GM21825 (cell line): ENCODE results near the gene KLF16.

Source experiments
- ATAC-seq: cut with Tn5 transposase; IDR thresholded peaks from one replicate; pipeline ENCODE4 v1.9.1; 2021; ENCODE audit warnings: mild to moderate bottlenecking, moderate library complexity; ENCODE audit not compliant: unreplicated experiment

Gene KLF16

DNA sequence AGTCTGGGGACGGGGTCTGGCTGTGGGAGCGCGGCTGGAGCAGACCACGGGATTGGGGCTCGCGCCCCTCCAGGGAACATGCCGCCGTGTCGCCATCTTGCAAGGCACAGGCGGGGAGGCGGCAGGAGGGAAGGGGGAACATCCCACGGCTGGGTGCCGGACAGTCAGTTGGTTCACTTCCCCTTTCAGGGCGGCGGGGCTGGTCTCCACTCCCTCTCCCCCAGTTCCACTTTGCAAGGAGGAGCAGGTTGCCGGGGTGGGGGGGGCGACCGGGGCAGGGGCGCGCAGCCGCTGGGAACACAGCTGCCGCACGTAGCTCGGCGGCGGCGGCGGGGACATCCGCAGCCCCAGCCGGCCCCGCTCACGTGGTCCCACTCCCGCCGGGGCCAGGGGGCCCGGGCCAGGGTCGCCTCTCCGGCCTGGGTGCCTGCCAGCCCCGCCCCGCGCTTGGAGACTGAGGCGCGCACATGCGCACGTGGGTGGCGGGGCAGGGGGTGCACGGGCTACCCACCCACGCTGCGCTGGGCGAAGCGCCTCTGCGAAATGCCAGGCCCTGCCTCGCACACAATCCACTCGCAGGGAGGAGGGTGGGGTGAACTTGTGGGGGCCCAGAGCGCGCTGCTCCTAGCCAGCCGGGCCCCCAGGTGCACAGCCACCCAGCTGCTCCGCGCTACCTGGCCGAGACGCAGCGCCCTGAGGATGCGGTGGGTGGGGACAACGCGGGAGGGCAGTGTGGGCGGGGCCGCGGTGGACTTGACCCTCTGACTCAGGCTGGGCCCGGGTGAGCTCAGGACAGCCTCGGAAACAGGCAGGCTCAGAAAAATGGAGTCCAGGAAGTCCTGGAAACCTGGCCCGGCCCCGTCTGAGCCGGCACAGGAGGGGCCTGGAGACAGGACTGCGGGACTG lies 6.4 kb downstream of the KLF16 start:
- no peak for ATAC-seq

DNA sequence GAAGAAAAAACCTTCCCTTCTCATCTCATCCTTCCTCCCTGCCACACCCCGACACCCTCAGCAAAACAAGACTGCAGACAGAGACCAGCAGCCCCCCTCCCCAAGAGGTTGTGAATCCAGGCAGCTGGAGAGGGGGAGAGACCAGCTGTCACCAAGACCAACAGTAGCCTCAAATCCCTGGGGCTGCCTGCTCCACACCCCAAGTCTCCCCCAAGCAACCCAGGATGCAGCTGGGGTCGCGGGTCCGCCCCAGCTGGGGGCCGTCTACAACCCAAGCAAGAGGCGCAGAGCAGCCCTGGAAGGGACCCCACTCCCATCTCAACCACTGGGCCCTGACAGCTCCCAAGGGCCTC lies 7.1 kb downstream of the KLF16 start:
- no peak for ATAC-seq

DNA sequence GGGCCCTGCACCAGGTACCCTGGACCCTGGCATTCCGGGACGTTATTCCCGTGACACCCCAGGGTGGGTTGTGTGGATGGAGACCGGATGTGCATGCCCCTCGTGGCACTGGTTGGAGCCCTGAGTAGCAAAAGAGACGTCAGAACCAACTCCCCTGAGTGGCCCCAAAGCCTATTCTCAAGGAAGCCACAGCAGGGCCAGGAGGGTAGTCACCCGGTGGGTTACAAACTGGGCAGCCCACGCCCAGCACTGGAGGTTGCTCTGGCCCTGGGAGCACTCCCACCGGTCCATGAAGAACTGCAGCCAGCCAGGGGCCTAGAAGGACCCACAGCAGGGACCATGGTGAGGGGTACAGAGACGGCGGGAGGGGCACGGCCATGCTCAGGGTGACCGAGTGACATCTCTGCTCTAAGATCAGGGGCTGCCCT lies 7.5 kb downstream of the KLF16 start:
- peak; percentile 1 for ATAC-seq

DNA sequence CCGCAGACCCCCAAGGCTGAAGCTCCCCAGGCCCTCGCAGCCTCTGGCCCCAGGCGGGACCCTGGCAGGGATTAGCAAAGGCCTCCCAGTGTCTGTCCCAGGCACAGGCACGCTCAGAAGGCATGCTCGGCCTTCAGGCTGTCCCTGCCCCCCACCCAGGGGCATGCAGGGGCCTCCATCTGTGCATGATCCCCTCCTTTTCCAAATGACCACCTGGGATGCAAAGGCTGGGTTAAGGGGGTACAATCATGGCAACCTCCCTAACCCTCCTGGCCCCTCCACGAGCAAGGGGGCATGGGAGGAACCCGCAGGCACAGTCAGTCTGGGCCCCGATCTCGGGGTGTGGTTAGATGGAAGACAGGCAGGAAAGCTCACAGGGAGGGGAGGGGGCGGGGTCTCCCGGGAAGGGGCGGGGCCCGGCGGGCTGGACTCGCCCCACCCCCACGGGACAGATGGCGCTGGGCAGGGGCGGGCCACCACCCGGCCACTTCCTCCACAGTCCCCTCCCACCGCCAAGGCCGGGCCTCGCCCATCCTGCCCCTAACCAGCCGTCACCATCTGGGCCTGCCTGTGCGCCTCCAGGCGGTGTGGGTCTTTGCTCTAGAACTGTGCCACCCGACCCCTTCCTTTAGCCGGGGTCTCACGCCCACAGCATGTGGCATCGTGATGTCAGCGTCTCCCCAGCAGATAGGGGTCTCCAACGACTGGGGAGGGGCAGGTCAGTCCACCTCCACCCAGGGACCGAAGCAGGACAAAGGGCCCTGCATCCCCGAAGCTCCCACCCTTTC lies 8.1 kb downstream of the KLF16 start:
- ATAC-seq, result peak; percentile 41

DNA sequence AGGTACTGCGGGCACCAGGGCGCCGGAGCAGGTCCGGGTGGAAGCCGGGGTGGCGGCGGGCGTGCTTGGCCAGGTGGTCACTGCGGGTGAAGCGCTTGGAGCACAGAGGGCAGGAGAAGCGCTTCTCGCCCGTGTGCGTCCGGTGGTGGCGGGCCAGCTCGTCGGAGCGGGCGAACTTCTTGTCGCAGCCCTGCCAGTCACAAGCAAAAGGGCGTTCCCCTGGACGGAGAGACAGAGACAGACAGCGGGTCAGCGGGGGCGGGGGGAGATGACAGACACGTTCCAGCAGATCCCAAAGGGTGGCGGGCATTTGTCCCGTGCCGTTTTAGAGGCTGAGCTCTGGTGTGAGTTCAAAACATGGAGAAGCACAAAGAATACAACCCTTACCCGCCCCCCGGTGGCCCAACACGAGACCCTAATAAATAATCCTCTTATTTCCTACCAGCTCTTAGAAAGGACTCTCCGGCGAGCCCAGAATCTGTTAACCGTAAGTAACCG lies 8.8 kb downstream of the KLF16 start:
- no peak for ATAC-seq

DNA sequence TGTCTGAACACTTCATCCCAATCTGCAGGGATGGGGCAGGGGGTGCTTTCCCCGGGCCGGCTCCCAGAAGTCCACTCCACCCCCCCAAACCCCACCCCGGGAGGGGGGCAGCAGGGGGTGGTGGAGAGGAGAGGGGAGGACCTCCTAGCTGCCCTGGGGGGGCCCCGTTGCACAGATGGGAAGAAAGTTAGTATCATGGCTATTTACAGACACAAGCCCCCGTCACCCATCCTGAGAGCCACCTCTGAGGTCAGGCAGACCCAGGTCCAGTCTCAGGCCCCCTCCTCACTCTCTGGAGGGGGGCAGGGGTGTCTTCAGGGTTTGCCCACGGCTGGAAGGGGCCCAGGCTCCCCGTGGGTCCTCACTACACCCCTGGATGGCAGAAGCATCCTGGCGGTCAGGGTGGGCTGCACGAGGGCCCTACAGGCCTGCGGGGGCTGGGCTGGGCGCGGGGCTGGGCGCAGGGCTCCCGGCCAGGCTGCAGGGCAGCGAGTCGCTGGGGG lies 9.3 kb downstream of the KLF16 start:
- ATAC-seq, result no peak

DNA sequence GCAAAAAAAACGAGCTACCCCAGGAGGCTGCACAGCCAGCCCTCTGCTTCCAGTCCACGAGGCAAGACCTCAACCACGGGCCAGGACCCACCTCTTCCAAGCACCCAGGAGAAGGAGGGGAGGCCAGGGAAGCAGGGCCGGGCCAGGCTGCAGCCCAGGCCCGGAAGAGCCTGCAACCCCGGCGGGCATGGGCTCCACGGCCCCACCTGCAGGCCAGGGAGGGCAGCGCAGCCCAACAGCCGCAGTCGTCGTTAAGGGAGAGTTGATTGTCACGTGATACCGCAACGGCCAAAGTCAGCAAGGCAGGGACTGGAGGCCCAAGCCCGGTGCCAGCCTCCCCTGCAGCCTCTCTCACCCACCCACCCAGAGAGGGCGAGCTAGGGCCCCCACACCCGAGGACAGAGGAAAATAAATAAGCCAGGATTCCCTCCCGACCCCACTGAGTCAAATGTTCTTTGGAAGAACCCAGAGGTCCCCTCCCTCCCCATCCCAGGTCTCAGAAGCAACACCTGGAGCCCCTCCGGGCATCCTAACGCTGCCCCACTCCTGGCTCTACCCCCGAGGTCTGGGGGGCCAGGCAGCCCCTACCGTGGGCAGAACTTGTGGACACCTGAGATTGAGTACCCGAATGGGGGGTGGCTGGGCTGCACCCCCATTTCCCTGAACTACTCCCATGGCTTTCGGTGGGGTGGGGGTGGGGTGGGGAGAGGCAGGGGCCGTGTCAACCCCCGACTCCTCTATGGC lies 9.9 kb downstream of the KLF16 start:
- ATAC-seq, result no peak

DNA sequence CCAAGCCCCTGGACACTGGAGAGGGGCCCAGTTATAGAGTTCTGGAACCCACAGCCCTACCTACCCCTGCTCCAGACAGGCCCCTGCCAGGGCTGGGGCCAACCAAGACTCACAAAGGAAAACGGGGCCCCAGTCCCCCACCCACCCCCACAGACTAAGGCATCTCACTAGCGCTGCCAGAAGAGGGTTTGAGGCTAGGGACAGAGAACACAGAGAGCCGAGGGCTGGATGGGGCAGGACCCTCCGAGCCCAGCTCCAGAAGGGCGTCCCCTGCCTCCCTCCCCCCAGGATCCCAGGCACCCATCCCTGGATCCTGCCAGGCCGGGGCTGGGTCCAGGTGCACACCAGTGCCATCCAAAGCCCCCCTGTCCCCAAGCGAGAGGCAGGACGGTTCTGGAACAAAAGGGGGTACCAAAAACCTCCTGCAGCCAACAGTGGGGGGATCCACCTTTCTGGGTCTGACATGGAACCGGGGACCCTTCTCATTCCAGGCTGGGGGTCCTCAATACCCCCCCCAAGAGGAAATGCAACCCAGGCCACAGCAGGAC lies 10.7 kb downstream of the KLF16 start:
- ATAC-seq, result no peak

DNA sequence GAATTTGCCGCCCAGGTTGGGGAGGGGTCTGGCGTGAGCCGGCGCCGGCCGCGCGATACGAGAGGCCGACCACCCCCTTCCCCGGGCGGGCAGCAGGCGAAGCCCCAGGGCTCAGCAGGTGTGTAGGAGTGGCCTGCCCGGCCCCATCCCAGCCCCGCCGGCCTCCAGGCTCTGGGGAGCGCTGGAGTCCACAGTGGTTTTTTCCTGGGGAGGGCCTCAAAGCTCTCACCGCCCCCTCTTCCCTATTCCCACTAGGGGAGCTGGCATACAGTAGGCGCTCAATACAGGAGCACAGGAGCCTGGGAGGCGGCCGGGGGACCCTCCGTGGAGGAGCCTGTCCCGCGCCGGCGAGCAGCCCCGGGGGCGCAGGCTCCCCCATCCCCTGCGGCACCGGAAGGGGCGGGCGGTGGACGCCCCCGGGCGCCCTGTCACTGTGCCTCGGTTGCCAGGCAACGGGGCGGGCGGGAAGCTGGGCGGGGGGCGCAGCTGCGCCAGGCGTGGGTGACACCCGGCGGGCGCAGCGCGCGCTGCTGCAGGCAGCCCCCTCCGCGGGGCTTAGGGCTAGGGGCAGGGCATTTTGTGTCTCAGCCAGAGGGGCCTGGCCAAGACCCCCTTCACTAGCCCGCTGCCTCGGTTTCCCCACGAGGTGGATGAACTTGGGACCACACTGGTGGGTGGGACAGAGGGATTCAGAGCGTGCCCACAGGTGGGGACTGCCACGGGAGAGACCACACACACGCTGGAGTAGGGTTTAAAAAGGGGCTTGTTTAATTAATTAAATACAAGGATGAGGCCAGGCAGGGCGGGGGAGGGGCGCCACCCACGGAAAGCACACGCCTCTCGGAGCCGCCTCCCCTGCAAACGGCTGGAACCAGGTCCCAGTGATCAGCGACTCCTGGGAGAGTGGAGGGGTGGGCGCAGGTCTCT lies 11.5 kb downstream of the KLF16 start:
- no peak for ATAC-seq

DNA sequence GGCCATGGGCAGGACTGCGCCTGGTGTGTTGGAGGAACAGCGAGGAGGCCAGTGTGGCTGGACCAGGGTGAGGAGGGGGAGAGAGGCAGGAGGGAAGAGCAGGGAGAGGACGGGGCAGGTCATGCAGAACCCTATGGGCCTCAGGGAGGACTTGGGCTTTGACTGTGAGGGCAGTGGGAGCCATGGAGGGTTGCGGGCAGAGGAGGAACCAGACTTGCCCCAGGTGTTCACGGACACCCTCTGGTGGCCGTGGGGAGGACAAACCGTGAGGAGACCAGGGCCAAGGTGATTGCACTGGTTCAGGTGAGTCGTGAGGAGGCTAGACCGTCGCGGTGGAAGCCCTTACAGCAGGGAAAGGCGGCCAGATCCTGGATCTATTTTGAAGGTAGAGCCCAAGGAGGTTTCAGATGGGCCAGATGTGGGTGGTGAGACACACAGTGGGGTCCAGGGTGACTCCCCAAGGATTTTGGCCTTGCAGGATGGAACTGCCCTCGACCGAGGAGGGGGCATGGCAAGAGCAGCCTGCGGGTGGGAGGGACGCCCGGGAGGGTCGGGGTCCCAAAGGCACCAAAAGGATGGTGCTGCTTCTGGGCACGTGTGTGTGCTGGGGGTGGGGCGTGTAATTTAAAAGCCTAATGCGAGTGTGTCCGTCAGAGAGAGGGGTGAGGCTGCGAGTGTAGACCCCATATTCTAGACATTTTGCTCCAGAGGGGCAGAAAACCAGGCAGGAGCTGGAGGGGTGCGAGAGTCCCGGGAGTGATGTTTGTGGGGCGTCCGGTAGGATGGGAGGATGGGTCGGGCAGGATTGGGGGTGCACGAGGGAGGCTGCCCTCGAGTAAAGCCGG lies 12.3 kb downstream of the KLF16 start:
- no peak for ATAC-seq

DNA sequence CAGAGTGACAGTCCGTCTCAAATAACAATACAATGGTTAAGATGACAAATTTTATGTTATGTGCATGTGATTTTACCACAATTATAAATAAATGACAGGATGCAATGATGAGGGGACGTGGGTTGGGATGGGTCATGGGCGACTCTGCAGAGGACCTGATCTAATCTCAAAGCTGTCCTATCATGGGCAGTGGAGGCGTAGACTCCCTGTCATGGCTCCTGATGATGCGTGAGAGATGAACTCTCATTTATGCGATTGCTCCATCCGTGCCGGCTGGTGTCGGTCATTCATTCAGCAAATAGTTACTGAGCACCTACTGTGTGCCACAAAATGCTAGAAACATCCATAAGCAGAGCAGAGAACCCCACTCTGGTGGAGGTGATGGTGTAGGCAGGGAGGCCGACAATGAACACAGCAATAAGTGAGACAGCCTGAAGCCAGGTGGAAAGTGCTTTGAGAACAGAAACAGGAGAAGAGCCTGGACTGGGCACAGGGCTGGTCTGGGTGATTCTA lies 13.4 kb downstream of the KLF16 start:
- ATAC-seq, result no peak

DNA sequence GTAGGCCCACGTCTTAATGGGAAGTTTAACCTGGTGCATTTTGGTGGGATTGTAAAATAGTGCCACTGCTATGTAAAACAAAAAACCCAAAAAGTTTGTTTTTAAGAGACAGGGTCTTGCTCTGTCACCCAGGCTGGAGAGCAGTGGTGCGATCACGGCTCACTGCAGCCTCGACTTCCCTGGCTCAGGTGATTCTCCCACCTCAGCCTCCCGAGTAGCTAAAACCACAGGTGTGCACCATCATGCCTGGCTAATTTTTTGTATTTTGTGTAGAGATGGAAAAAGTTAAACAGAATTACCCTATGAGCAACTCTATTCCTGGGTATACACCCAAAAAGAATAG lies 14.3 kb downstream of the KLF16 start:
- no peak for ATAC-seq

DNA sequence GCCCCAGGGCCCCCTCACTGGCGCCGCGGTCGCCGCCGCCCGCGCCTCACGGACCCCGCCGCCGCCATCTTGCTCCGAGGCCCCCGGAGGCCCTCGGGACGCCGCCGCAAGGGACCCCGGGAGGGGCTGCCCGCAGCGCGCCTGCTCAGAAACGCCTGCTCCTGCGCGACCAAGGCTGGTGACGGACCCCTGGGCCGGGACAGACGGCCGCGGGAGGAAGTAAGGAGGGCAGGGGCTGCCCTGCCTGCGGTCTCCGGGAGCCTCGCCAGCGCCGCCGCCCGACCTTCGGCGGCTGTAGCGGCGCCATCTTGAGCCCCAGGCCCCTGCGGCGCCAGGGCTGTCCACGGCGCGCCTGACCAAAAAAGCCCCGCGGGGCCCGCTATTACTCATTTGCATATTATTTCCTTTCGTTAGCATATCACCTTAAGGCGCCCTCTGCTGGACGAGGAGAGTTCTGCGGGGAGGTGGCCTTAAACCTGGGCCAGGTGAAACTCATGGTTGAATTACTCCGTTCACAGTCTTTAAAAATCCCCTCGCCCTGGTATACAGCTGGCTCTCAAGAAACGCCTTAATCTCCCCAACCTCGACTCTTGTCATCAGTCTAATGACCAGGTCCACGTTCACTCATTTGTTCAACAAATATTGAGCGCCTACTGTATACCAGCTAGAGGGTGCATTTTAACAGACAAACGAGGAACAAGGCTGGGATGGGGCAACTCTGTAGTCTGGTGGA lies 14.8 kb downstream of the KLF16 start, which contains the start of gene REXO1:
TSS of gene REXO1 (minus strand) at position 85 of the 733 bp plus-strand sequence. CDS start 125 bp downstream, outside the sequence.
- ATAC-seq, result peak; percentile 56

DNA sequence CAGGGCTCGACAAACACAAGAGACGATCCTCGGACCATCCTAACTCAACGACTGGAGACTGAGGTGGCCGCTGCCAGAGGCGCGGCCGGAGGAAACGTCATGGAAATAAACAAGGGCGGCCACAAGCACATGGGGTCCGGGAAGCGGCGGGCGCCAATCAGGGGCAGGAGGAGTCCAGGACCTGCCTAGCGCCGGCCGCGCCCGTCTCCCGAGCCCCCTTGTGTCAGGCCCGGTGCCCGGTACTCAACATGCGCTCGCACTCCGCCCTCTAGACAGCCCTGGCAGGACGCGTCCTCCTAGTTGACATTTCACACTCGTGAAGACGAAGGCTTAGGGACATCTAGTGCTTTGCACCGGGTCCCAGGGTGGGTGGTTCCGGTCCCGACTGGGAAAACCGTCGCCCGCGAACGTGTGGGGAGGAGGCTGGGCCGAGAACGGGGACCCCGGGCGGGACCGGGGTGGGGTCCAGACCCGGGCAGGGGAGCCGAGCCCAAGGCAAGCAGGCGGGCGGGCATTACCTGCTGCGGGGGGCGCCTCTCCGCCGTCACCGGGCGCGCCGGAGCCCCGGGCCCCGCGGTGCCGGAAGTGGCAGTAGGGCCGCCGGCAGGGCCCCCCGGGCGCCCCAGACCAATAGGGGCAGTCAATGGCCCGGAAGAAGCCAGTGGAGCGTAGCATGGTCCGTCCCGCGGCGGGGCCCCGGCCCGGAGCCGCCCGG lies 15.5 kb downstream of the KLF16 start:
- peak; percentile 17 for ATAC-seq

DNA sequence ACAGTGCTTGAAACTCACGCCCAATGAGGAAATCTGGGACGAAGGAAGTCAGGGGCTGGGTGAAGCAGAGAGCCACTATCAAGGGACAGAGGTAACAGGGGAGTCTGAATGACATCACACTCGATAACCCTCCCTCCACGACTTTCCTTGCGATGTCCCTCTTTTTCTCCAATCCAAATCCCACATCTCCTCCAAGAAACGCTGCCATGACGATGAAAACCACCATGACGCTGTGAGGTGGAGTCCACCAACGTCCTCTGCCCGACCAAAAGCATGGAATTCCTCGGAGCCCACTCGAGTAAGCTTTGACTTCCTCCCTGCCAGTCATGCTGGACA lies 16.1 kb downstream of the KLF16 start:
- no peak for ATAC-seq

DNA sequence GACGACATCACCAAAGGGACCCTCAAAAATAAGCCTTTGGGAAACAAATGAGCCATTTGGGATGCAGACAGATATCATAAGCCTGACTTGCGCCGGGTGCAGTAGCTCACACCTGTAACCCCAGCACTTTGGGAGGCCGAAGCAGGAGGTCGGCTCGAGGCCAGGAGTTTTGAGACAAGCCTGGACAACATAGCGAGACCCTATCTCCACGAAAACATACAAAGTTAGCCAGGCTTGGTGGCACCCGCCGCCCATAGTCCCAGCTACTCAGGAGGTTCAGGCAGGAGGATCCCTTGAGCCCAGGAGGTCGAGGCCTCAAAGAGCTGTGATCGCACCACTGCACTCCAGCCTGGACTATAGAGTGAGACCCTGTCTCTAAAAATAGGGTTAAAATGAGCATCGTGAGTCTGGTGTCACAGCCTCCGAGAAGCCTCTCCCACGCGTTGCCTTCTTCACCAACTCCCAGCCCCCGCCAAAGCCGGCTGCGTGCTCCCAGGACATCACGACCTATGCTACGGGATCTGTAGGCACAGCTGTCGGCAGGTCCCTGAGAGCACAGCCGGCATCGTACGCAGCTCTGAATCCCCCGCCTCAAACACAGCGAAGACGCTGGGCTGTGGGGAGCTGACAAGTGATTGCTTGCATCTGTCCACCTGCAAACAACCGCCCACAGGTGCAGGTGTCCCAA lies 16.7 kb downstream of the KLF16 start:
- ATAC-seq, result no peak

DNA sequence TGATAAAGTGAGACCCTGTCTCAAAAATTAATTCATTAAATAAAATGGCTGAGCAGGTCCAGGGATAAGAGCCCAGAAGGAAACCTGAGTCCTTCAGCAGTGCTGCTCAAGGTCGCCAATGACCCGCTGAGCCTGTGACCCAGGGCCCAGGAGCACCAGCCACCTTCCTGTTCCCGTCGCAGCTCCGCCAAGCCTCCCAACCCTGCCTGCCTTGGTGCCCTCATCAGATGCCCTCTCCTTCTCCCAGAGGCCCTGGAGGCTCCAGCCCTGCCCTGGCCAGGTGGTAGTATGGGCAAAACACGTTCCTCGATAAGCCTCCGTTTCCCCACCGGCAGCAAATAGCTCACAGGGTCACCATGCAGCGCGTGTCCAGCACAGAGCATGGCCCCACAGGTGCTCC lies 17.7 kb downstream of the KLF16 start:
- no peak for ATAC-seq
